ENCODE data around the gene ZDHHC14. TPM values are rescaled to one million over a fixed set of nuclear protein-coding genes. Genes with fewer than 3 reads are reported as not detected.
A peak's percentile ranks its signal among the peaks of the same experiment; 100 is the strongest.
"Not testable (repeated sequence)": the region's sequence is repeated elsewhere in the genome, so short reads cannot be mapped to it uniquely, and the experiment has no call there.

ZDHHC14 gene
- total RNA-seq, 2 experiments from 2014 or later: 2.4 to 2.5 TPM

DNA sequence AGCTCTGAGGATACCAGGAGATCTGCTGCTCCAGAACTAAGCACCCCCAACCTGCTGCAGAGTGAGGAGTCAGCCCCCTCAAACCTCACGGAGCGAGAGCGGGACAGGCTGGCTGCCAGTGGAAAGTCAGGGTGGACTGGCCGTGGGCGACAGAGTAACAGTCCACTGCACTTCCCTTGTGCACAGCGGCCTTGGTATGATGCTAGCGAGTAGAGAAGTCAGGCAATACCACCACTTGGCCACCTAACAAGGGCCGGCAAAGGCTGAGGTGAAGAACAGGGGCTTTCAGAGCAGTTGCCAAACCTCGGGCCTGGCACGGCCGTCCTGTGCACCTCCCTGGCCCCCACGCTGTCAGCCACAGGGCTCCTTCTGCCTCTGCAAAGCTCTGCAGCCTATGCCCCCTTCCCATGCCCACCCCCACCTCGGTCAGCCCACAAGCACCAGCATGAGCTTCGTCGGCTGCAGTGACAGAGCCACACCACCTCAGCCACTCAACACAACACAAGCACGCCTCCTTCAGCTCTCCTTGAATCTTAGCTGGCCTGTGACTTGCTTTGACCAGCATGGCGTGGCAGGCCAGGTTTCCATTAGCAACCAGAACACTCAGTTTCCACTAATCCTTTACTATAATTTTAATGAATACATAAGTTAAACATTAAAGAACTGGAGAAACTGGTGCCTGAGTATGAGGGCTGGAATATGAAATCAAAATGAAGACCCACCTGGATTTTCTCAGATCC is 314.5 kb downstream of the ZDHHC14 start:
- CTCF ChIA-PET: interaction anchor here (0.7 to 1.4 kb wide), 2 partner anchors 196 to 246 kb away, joined by 3 to 4 read pairs; no protein-coding TSS in a partner anchor
- Mint-ChIP-seq H3K4me1 (no peaks in the 10 kb centered on the region), H3K4me3 (no peak overlapping the region), H3K27ac (no peak overlapping the region), H3K9me3 (ENCODE audit: low read depth) (peaks cover 5% of the 10 kb centered on the region), H3K27me3 (no peaks in the 10 kb centered on the region), H3K36me3 (ENCODE audit: low read depth) (no peaks in the 10 kb centered on the region)
- no peak for ATAC-seq
- POLR2A ChIA-PET: no interaction called here
- intact Hi-C loops (cut with DNase I, micrococcal nuclease): no loop called here
- no peak for DNase-seq

DNA sequence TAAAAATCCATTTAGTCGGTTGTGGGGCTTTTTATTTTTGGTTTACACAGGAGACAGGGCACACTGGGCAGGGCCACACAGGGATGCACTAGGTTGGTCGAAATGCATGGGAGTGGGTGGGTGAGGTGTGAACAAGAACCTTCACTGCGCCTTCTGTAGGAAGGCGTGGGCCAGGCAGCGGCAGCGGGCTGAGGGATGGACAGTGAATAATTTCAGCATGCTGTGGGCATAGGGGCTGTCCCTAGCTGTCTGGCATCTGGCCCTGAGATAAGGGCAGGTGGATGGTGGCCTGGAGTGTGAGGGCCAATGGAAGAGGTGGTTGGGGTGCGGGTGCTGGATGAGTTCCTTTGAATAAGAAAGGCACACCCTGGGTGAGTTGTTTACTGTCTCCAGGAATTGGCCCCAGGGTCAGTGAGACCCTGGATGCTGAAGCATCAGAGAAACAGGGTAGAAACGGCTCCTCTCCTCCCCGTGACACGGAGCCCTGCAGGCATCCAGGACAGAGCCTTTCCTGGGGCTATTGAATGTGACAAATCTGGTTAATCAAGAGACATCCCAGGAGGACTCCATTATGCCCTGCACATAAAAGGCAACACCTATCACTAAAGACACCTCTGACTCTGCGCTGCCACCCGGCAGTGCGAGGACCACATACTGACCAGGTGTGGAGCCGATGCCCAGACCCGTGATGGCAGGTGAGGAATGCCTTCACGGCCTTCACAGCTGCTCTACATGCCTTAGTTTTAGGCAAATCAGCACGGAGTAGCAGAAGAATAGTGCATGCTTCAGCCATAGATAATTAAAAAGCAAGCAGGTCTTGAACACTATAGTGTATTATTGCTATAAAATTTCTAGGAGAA is 319.0 kb downstream of the ZDHHC14 start:
- CTCF ChIA-PET: interaction anchor here (1.3 kb wide), 1 partner anchor 33 kb away, joined by 3 read pairs; no protein-coding TSS in a partner anchor
- DNase-seq: no peak
- intact Hi-C loops (cut with DNase I, micrococcal nuclease): no loop called here

DNA sequence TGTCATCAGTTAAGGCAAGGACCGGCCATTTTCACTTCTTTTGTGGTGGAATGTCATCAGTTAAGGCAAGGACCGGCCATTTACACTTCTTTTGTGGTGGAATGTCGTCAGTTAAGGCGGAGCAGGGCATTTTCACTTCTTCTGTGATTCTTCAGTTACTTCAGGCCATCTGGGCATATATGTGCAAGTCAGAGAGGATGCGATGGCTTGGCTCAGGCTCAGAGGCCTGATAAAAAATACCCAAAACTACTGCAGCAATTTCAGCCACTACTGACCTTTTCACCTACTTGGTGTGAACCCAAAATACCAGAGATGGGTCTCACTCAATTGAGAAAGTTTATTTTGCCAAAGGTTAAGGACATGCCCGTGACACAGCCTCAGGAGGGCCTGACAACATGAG is 325.4 kb downstream of the ZDHHC14 start:
- H3K4me1 Mint-ChIP-seq; intact Hi-C loops (cut with DNase I, micrococcal nuclease); DNase-seq; H3K36me3 Mint-ChIP-seq (ENCODE audit: low read depth); H3K27me3 Mint-ChIP-seq; H3K4me3 Mint-ChIP-seq; H3K27ac Mint-ChIP-seq; POLR2A ChIA-PET; CTCF ChIA-PET; H3K9me3 Mint-ChIP-seq (ENCODE audit: low read depth); ATAC-seq: not testable (repeated sequence)

More for the DNA sequence above, 319.0 kb downstream of the ZDHHC14 start:
- Mint-ChIP-seq H3K27ac (no peak overlapping the region), H3K4me3 (no peak overlapping the region), H3K27me3 (no peaks in the 10 kb centered on the region), H3K9me3 (ENCODE audit: low read depth) (peaks cover 11% of the 10 kb centered on the region), H3K4me1 (no peaks in the 10 kb centered on the region), H3K36me3 (ENCODE audit: low read depth) (no peaks in the 10 kb centered on the region)
- no peak for ATAC-seq
- POLR2A ChIA-PET: no interaction called here

DNA sequence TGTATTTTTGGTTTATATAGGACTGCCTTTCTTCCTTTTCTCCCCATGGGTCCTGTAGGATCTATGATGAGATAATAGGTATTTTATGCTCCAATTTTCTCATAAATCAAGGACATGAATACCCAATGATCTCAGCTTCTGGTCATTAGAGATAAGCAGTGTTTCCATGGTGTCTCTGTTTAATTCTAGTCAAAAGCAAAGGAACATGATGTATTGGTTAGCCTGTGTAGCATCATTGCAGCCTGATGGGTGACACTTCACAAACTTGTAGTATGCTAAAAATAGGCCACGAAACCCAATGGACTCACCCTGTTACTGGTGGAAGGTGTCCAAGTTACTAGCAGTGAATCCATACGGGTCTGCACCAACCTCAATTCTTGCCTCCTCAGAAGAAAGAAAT is 325.9 kb downstream of the ZDHHC14 start:
- no peak for ATAC-seq
- H3K4me1 Mint-ChIP-seq: no peaks in the 10 kb centered on the region
- H3K27me3 Mint-ChIP-seq: no peaks in the 10 kb centered on the region
- no peaks in the 10 kb centered on the region for H3K36me3 Mint-ChIP-seq (ENCODE audit: low read depth)
- intact Hi-C loops (cut with DNase I, micrococcal nuclease): no loop called here
- DNase-seq: no peak
- CTCF ChIA-PET: no interaction called here
- no peak overlapping the region for H3K27ac Mint-ChIP-seq
- H3K9me3 Mint-ChIP-seq (ENCODE audit: low read depth): peaks cover 6% of the 10 kb centered on the region
- no peak overlapping the region for H3K4me3 Mint-ChIP-seq
- POLR2A ChIA-PET: no interaction called here

DNA sequence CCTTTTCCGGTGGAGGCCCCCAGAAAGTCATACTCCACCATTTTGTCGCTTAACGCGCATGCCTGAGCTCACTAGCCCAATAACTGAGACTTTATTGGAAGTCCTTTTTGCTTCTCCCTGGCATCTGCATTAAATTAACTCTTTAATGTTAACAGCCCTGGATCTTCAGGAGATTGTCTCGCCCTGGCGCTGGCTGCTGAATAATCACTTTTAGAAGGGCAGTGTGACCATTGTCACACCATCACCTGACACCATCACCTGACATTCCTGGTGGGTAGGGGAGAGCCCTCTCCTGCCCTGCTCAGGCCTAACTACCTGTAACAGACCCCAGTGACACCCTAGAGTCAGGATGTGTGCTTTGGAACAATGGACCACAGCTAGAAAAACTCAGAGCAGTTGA is 326.6 kb downstream of the ZDHHC14 start:
- Mint-ChIP-seq H3K4me1 (no peaks in the 10 kb centered on the region), H3K36me3 (ENCODE audit: low read depth) (no peaks in the 10 kb centered on the region), H3K9me3 (ENCODE audit: low read depth) (peaks cover 6% of the 10 kb centered on the region), H3K27me3 (no peaks in the 10 kb centered on the region), H3K27ac (no peak overlapping the region), H3K4me3 (no peak overlapping the region)
- no peak for DNase-seq
- CTCF ChIA-PET: no interaction called here
- no peak for ATAC-seq
- POLR2A ChIA-PET: no interaction called here
- intact Hi-C loops (cut with DNase I, micrococcal nuclease): no loop called here

DNA sequence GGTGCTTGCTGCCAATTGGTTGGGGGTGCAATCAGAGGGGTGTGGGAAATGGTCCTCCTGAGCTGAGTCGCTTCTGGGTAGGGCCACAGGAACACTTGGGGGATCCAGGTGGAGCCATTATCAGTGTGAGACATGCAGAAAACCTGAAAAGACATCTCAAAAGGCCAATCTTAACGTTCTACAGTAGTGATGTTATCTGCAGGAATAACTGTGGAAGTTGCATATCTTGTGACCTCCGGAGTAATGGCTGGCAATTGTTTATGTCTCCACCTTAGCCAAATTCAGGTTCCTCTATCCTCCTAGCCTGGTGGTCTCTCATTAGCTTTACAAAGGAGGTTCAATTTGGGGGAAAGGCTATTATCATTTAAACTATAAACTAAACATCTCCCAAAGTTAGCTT is 327.2 kb downstream of the ZDHHC14 start:
- Mint-ChIP-seq H3K4me1 (no peaks in the 10 kb centered on the region), H3K4me3 (no peak overlapping the region), H3K9me3 (ENCODE audit: low read depth) (peaks cover 6% of the 10 kb centered on the region), H3K27me3 (no peaks in the 10 kb centered on the region), H3K36me3 (ENCODE audit: low read depth) (no peaks in the 10 kb centered on the region), H3K27ac (no peak overlapping the region)
- intact Hi-C loops (cut with DNase I, micrococcal nuclease): no loop called here
- no peak for DNase-seq
- CTCF ChIA-PET: interaction anchor here (0.5 kb wide), 1 partner anchor 218 kb away, joined by 3 read pairs; no protein-coding TSS in a partner anchor
- POLR2A ChIA-PET: no interaction called here
- no peak for ATAC-seq

DNA sequence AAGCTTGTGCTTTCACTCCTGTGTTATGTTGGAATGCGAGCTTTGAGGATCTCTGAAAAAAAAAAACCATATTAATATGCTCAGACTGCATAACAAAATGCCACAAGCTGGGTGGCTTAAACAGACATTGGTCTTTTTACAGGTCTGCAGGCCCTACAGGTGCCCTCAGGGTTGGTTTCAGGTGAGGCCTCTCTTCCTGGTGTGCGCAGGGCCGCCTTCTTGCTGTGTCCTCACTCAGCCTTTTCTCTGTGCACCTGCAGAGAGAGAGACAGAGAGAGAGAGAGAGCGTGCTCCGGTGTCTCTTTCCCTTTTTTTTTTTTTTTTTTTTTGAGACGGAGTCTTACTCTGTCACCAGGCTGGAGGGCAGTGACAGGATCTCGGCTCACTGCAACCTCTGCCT is 327.9 kb downstream of the ZDHHC14 start:
- H3K4me3 Mint-ChIP-seq: no peak overlapping the region
- no peak overlapping the region for H3K27ac Mint-ChIP-seq
- ChIA-PET POLR2A (no interaction called here), CTCF (no interaction called here)
- ATAC-seq: no peak
- H3K36me3 Mint-ChIP-seq (ENCODE audit: low read depth): no peaks in the 10 kb centered on the region
- no peak for DNase-seq
- no peaks in the 10 kb centered on the region for H3K27me3 Mint-ChIP-seq
- no peaks in the 10 kb centered on the region for H3K4me1 Mint-ChIP-seq
- H3K9me3 Mint-ChIP-seq (ENCODE audit: low read depth): peaks cover 6% of the 10 kb centered on the region
- intact Hi-C loops (cut with DNase I, micrococcal nuclease): no loop called here

DNA sequence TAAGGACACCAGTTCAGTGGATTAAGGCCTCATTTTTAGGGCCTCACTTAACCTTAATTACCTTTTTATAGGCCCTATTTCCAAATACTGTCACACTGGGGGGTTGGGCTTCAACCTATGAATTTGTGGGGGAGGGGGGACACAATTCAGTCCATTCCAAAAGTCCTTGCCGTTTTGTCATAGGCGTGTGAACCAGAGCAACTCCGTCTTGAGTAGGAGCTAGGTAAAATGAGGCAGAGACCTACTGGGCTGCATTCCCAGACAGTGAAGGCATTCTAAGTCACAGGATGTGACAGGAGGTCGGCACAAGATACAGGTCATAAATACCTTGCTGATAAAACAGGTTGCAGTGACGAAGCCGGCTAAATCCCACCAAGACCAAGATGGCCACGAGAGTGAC is 328.6 kb downstream of the ZDHHC14 start:
- intact Hi-C loops (cut with DNase I, micrococcal nuclease): no loop called here
- H3K9me3 Mint-ChIP-seq (ENCODE audit: low read depth): peaks cover 3% of the 10 kb centered on the region
- no peak for DNase-seq
- H3K27ac Mint-ChIP-seq: no peak overlapping the region
- ATAC-seq: no peak
- POLR2A ChIA-PET: no interaction called here
- H3K27me3 Mint-ChIP-seq: no peaks in the 10 kb centered on the region
- H3K36me3 Mint-ChIP-seq (ENCODE audit: low read depth): no peaks in the 10 kb centered on the region
- CTCF ChIA-PET: no interaction called here
- H3K4me3 Mint-ChIP-seq: no peak overlapping the region
- H3K4me1 Mint-ChIP-seq: no peaks in the 10 kb centered on the region

DNA sequence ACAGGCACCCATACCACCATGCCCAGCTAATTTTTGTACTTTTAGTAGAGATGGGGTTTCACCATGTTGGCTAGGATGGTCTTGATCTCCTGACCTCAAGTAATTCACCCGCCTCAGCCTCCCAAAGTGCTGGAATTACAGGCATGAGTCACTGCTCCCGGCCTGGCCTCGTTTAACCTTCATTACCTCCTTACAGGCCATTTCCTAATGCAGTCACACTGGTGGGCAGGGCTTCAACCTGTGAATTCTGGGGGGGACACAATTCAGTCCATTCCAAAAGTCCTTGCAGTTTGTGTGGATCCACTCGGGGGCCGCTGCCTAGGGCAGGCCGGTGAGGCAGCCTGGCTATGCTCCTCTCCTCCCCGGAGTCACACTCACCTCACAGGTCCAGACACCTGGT is 329.6 kb downstream of the ZDHHC14 start:
- Mint-ChIP-seq H3K4me1 (no peaks in the 10 kb centered on the region), H3K9me3 (ENCODE audit: low read depth) (no peaks in the 10 kb centered on the region)
- CTCF ChIA-PET: no interaction called here

DNA sequence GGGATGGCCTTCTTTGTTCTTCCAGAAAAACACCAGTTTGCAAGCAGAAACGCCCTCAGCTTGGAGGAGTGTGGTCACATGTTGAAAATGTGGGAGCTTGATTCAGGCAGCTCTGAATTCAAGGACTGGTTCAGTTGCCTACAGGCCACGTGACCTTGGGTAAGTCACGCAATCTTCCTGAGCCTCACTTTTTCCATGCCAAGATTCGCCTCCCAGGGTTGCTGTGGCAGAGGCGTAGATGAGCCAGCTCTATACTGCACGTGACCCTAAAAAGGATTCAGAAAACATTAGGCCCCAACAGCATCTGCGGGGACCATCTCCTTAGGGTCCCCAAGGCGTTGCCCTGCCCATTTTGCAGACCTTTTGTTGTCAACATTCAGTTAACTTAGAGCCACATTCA is 330.1 kb downstream of the ZDHHC14 start:
- intact Hi-C loops (cut with DNase I, micrococcal nuclease): no loop called here
- DNase-seq: peak; percentile 18
- H3K36me3 Mint-ChIP-seq (ENCODE audit: low read depth): no peaks in the 10 kb centered on the region
- ChIA-PET POLR2A (no interaction called here), CTCF (no interaction called here)
- ATAC-seq: no peak
- H3K9me3 Mint-ChIP-seq (ENCODE audit: low read depth): no peaks in the 10 kb centered on the region
- no peaks in the 10 kb centered on the region for H3K4me1 Mint-ChIP-seq
- H3K27ac Mint-ChIP-seq: no peak overlapping the region
- H3K4me3 Mint-ChIP-seq: no peak overlapping the region
- no peaks in the 10 kb centered on the region for H3K27me3 Mint-ChIP-seq

More for the DNA sequence above, 329.6 kb downstream of the ZDHHC14 start:
- intact Hi-C loops (cut with DNase I, micrococcal nuclease): no loop called here
- DNase-seq (no peak), ATAC-seq (no peak)
- no peaks in the 10 kb centered on the region for H3K36me3 Mint-ChIP-seq (ENCODE audit: low read depth)
- no peaks in the 10 kb centered on the region for H3K27me3 Mint-ChIP-seq
- no peak overlapping the region for H3K4me3 Mint-ChIP-seq
- POLR2A ChIA-PET: no interaction called here
- H3K27ac Mint-ChIP-seq: no peak overlapping the region

DNA sequence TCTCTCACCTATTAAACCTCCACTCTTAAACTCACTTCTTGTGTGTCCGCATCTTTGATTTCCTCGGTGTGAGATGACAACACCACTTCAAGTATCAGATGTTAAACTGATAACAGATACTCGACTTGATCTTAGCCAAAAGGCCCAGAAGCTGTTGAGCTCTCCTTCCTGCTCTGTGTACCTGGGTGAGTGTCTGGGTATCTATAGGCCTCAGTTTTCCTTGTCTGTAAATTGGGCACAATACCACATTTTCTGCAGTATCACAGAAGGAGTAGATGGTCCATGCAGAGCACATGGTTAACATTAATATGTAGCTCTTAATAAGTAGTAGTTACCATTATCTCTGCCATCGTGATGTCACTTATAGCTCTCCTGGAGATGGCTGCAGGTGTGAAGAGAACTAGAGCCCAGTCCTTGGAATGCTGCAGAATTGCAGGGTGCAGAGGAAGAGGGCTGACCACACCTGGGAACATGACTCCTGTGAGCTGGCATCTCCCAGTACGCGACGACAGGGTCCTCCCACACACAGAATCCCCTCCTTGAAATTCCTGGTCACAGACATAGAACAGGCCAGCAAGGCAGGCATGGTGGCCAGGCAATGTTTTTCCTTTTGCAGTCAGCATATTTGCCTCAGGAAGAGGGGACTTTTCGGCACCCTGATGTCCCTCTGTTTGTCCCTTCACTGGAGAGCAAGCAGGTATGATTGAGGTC is 331.8 kb downstream of the ZDHHC14 start:
- POLR2A ChIA-PET: no interaction called here
- intact Hi-C loops (cut with DNase I, micrococcal nuclease): no loop called here
- CTCF ChIA-PET: interaction anchor here (1.7 kb wide), 1 partner anchor 161 kb away, joined by 7 read pairs; no protein-coding TSS in a partner anchor
- Mint-ChIP-seq H3K4me1 (no peaks in the 10 kb centered on the region), H3K4me3 (no peak overlapping the region), H3K36me3 (ENCODE audit: low read depth) (no peaks in the 10 kb centered on the region), H3K9me3 (ENCODE audit: low read depth) (no peaks in the 10 kb centered on the region), H3K27ac (no peak overlapping the region), H3K27me3 (no peaks in the 10 kb centered on the region)
- no peak for DNase-seq
- ATAC-seq: no peak

Measured in activated CD4-positive, alpha-beta T cell treated with anti-CD3 and anti-CD28 coated beads for 36 hours (primary cell).